ENCODE data around the gene XCL1. TPM values are rescaled to one million over a fixed set of nuclear protein-coding genes. Genes with fewer than 3 reads are reported as not detected.

XCL1 gene
- total RNA-seq, 1 donor from 2014 or later, result not detected

- H3F3A ChIP-seq (ENCODE audit: low read depth), result no peaks in the 10 kb centered on the region
- H3K27ac ChIP-seq, result no peak overlapping the region
- Mint-ChIP-seq H3K27ac (no peak overlapping the region), H3K27me3 (ENCODE audit: insufficient read depth, low read depth) (no peaks in the 10 kb centered on the region), H3K4me1 (peaks cover 13% of the 10 kb centered on the region), H3K4me3 (no peak overlapping the region), H3K36me3 (no peaks in the 10 kb centered on the region), H3K9me3 (no peaks in the 10 kb centered on the region)
- H3K4me3 ChIP-seq, result no peak overlapping the region
- no peaks in the 10 kb centered on the region for H3K79me2 ChIP-seq (ENCODE audit: low read depth)
- no peaks in the 10 kb centered on the region for H3K27me3 ChIP-seq
- H2AFZ ChIP-seq (replicated peaks), result no peak overlapping the region
- H3K36me3 ChIP-seq, result no peaks in the 10 kb centered on the region
- no peak for DNase-seq (ENCODE audit: low spot score)
- H3K4me1 ChIP-seq, result peaks cover 5% of the 10 kb centered on the region
- TF ChIP-seq EZH2 (IDR thresholded peaks at IDR 0.05), result no peak
- TF ChIP-seq EZH2phosphoT487 (IDR thresholded peaks at IDR 0.05), result no peak
- TF ChIP-seq CTCF (IDR thresholded peaks at IDR 0.05), result no peak
- no peak overlapping the region for H3K4me2 ChIP-seq
- no peaks in the 10 kb centered on the region for H4K20me1 ChIP-seq (ENCODE audit: low read depth)
- H3K9me3 ChIP-seq (ENCODE audit: low read depth), result no peaks in the 10 kb centered on the region
- H3K9ac ChIP-seq, result no peak overlapping the region
These were observed 47.4 kb downstream of the XCL1 start for GRCh38 chr1:168623831-168624230.

GRCh38 chr1:168626326-168626725 is 49.9 kb downstream of the XCL1 start:
- DNase-seq (ENCODE audit: low spot score), result no peak
- no peaks in the 10 kb centered on the region for H3K9me3 ChIP-seq (ENCODE audit: low read depth)
- H3K4me3 Mint-ChIP-seq, result no peak overlapping the region
- no peaks in the 10 kb centered on the region for H4K20me1 ChIP-seq (ENCODE audit: low read depth)
- H3K9ac ChIP-seq, result no peak overlapping the region
- H3K4me3 ChIP-seq, result no peak overlapping the region
- no peak overlapping the region for H2AFZ ChIP-seq (replicated peaks)
- peaks cover 13% of the 10 kb centered on the region for H3K4me1 Mint-ChIP-seq
- H3K9me3 Mint-ChIP-seq, result no peaks in the 10 kb centered on the region
- H3K27ac ChIP-seq, result no peak overlapping the region
- H3F3A ChIP-seq (ENCODE audit: low read depth), result no peaks in the 10 kb centered on the region
- TF ChIP-seq EZH2phosphoT487 (IDR thresholded peaks at IDR 0.05) (no peak), CTCF (IDR thresholded peaks at IDR 0.05) (no peak)
- no peaks in the 10 kb centered on the region for H3K36me3 ChIP-seq
- H3K4me1 ChIP-seq, result no peaks in the 10 kb centered on the region
- no peaks in the 10 kb centered on the region for H3K36me3 Mint-ChIP-seq
- H3K27me3 ChIP-seq, result no peaks in the 10 kb centered on the region
- no peaks in the 10 kb centered on the region for H3K79me2 ChIP-seq (ENCODE audit: low read depth)
- H3K4me2 ChIP-seq, result no peak overlapping the region
- no peak overlapping the region for H3K27ac Mint-ChIP-seq
- peaks cover 2% of the 10 kb centered on the region for H3K27me3 Mint-ChIP-seq (ENCODE audit: insufficient read depth, low read depth)

GRCh38 chr1:168627370-168627769 is 51.0 kb downstream of the XCL1 start:
- H3K9me3 Mint-ChIP-seq, result no peaks in the 10 kb centered on the region
- H3K36me3 ChIP-seq, result no peaks in the 10 kb centered on the region
- peaks cover 2% of the 10 kb centered on the region for H3K27me3 Mint-ChIP-seq (ENCODE audit: insufficient read depth, low read depth)
- no peaks in the 10 kb centered on the region for H3K4me1 ChIP-seq
- H3K4me2 ChIP-seq, result no peak overlapping the region
- H4K20me1 ChIP-seq (ENCODE audit: low read depth), result no peaks in the 10 kb centered on the region
- no peaks in the 10 kb centered on the region for H3K27me3 ChIP-seq
- no peak overlapping the region for H3K27ac Mint-ChIP-seq
- H3K9ac ChIP-seq, result no peak overlapping the region
- no peaks in the 10 kb centered on the region for H3F3A ChIP-seq (ENCODE audit: low read depth)
- peaks cover 13% of the 10 kb centered on the region for H3K4me1 Mint-ChIP-seq
- no peak overlapping the region for H3K27ac ChIP-seq
- H3K36me3 Mint-ChIP-seq, result no peaks in the 10 kb centered on the region
- no peak overlapping the region for H3K4me3 Mint-ChIP-seq
- H3K79me2 ChIP-seq (ENCODE audit: low read depth), result no peaks in the 10 kb centered on the region
- TF ChIP-seq EZH2phosphoT487 (IDR thresholded peaks at IDR 0.05) (no peak), EZH2 (IDR thresholded peaks at IDR 0.05) (no peak), CTCF (IDR thresholded peaks at IDR 0.05) (no peak)
- H2AFZ ChIP-seq (replicated peaks), result no peak overlapping the region
- no peaks in the 10 kb centered on the region for H3K9me3 ChIP-seq (ENCODE audit: low read depth)
- DNase-seq (ENCODE audit: low spot score), result no peak
- no peak overlapping the region for H3K4me3 ChIP-seq

All from neural progenitor cell (in vitro differentiated cells).